SJSA1 (cell line): Measurements from ENCODE around the gene STK10. TPM values are rescaled to one million over a fixed set of nuclear protein-coding genes. Genes with fewer than 3 reads are reported as not detected.
"Not testable (repeated sequence)": the region's sequence is repeated elsewhere in the genome, so short reads cannot be mapped to it uniquely, and the experiment has no call there.

Experiments used
- DNase-seq, 2 experiments: peaks; one replicate each; pipeline ENCODE4 v3.0.0-alpha.2; 2015 to 2020; ENCODE audit warnings: low spot score in 2 of 2, low read depth in 1 of 2
- H3K27ac ChIP-seq: fragments of 250-450 bp; sonication (Bioruptor Pico); 2 replicates; pipeline ENCODE4 v1.5.1; 2020; ENCODE audit warnings: mild to moderate bottlenecking, moderate library complexity
- H3K27me3 ChIP-seq: fragments of 250-450 bp; sonication (Bioruptor Pico); replicated peaks from 2 replicates; pipeline ENCODE4 v1.5.1; 2020; ENCODE audit warnings: mild to moderate bottlenecking, moderate library complexity
- H3K36me3 ChIP-seq: fragments of 250-450 bp; sonication (Bioruptor Pico); 2 replicates; pipeline ENCODE4 v1.5.1; 2020; ENCODE audit warnings: mild to moderate bottlenecking
- H3K4me1 ChIP-seq: fragments of 250-450 bp; sonication (Bioruptor Pico); replicated peaks from 2 replicates; pipeline ENCODE4 v1.6.1; 2021; ENCODE audit warnings: mild to moderate bottlenecking
- H3K4me3 ChIP-seq: fragments of 250-450 bp; sonication (Bioruptor Pico); 2 replicates; pipeline ENCODE4 v1.5.1; 2020; ENCODE audit warnings: mild to moderate bottlenecking
- H3K9me3 ChIP-seq: fragments of 250-450 bp; sonication (Bioruptor Pico); replicated peaks from 2 replicates; pipeline ENCODE4 v1.5.1; 2020; ENCODE audit warnings: mild to moderate bottlenecking
- total RNA-seq: library from RNA; depleted of rRNA; stranded (reverse); fragments of >200 nt; shearing (Covaris generic); gene quantifications from 2 replicates; pipeline ENCODE4 v1.2.3, GENCODE V29; 2014

Gene STK10
- total RNA-seq, 1 experiment from 2014 or later = 45.9 TPM

GRCh38 chr5:172044631-172045314 is 143.3 kb downstream of the STK10 start:
- Histone ChIP-seq H3K27me3 (no peaks in the 10 kb centered on the region), H3K36me3 (peaks cover 53% of the 10 kb centered on the region), H3K27ac (no peak overlapping the region), H3K4me1 (peaks cover 14% of the 10 kb centered on the region), H3K9me3 (no peaks in the 10 kb centered on the region), H3K4me3 (no peak overlapping the region)
- no peak for DNase-seq

GRCh38 chr5:172043865-172044264 is 144.2 kb downstream of the STK10 start:
- H3K36me3 ChIP-seq = peaks cover 44% of the 10 kb centered on the region
- H3K9me3 ChIP-seq = no peaks in the 10 kb centered on the region
- H3K27ac ChIP-seq = no peak overlapping the region
- H3K4me3 ChIP-seq = no peak overlapping the region
- no peak for DNase-seq
- H3K27me3 ChIP-seq = no peaks in the 10 kb centered on the region
- H3K4me1 ChIP-seq = peaks cover 10% of the 10 kb centered on the region

- Histone ChIP-seq H3K36me3 (peaks cover 31% of the 10 kb centered on the region), H3K9me3 (no peaks in the 10 kb centered on the region), H3K4me3 (no peak overlapping the region), H3K27me3 (no peaks in the 10 kb centered on the region), H3K4me1 (no peaks in the 10 kb centered on the region), H3K27ac (no peak overlapping the region)
- DNase-seq = no peak
Measured at GRCh38 chr5:172042183-172042582, 145.8 kb downstream of the STK10 start.

- DNase-seq = no peak
- Histone ChIP-seq H3K27ac (no peak overlapping the region), H3K4me3 (no peak overlapping the region), H3K9me3 (no peaks in the 10 kb centered on the region), H3K27me3 (no peaks in the 10 kb centered on the region), H3K36me3 (no peaks in the 10 kb centered on the region; the same call in 1 of the 2 replicates), H3K4me1 (no peaks in the 10 kb centered on the region)
Measured at GRCh38 chr5:172038167-172038566, 149.9 kb downstream of the STK10 start.

GRCh38 chr5:172035049-172035448 is 153.0 kb downstream of the STK10 start:
- DNase-seq = no peak

GRCh38 chr5:172031894-172032461 is 156.0 kb downstream of the STK10 start:
- peaks cover 11% of the 10 kb centered on the region for H3K9me3 ChIP-seq
- no peak overlapping the region for H3K4me3 ChIP-seq
- H3K27me3 ChIP-seq = no peaks in the 10 kb centered on the region
- H3K36me3 ChIP-seq = no peaks in the 10 kb centered on the region
- no peak for DNase-seq
- no peak overlapping the region for H3K27ac ChIP-seq
- H3K4me1 ChIP-seq = no peaks in the 10 kb centered on the region

More at GRCh38 chr5:172035049-172035448, 153.0 kb downstream of the STK10 start:
- Histone ChIP-seq H3K4me1 (no peaks in the 10 kb centered on the region), H3K4me3 (no peak overlapping the region), H3K27me3 (no peaks in the 10 kb centered on the region), H3K27ac (no peak overlapping the region), H3K9me3 (peaks cover 10% of the 10 kb centered on the region), H3K36me3 (no peaks in the 10 kb centered on the region)

- Histone ChIP-seq H3K9me3 (peaks cover 11% of the 10 kb centered on the region), H3K27me3 (no peaks in the 10 kb centered on the region), H3K4me3 (no peak overlapping the region), H3K36me3 (no peaks in the 10 kb centered on the region), H3K27ac (no peak overlapping the region), H3K4me1 (no peaks in the 10 kb centered on the region)
- DNase-seq = no peak
Measured at GRCh38 chr5:172029876-172030275, 158.1 kb downstream of the STK10 start.

- Histone ChIP-seq H3K4me1 (no peaks in the 10 kb centered on the region), H3K27ac (no peak overlapping the region), H3K27me3 (no peaks in the 10 kb centered on the region), H3K9me3 (peaks cover 11% of the 10 kb centered on the region), H3K36me3 (no peaks in the 10 kb centered on the region), H3K4me3 (no peak overlapping the region)
- no peak for DNase-seq
Measured at GRCh38 chr5:172028167-172028566, 159.9 kb downstream of the STK10 start.

- H3K4me1 ChIP-seq, DNase-seq, H3K9me3 ChIP-seq, H3K4me3 ChIP-seq, H3K36me3 ChIP-seq, H3K27me3 ChIP-seq, H3K27ac ChIP-seq: not testable (repeated sequence)
Measured at GRCh38 chr5:172020110-172020786, 167.8 kb downstream of the STK10 start.

GRCh38 chr5:172015346-172015745 is 172.7 kb downstream of the STK10 start:
- no peak for DNase-seq
- no peaks in the 10 kb centered on the region for H3K4me1 ChIP-seq
- H3K9me3 ChIP-seq = no peaks in the 10 kb centered on the region
- no peaks in the 10 kb centered on the region for H3K36me3 ChIP-seq
- no peaks in the 10 kb centered on the region for H3K27me3 ChIP-seq
- H3K27ac ChIP-seq = no peak overlapping the region
- H3K4me3 ChIP-seq = no peak overlapping the region

GRCh38 chr5:172010278-172010677 is 177.7 kb downstream of the STK10 start:
- no peaks in the 10 kb centered on the region for H3K27me3 ChIP-seq
- peaks cover 9% of the 10 kb centered on the region for H3K4me1 ChIP-seq
- H3K36me3 ChIP-seq = peaks cover 10% of the 10 kb centered on the region
- H3K9me3 ChIP-seq = no peaks in the 10 kb centered on the region
- no peak for DNase-seq
- no peak overlapping the region for H3K4me3 ChIP-seq
- no peak overlapping the region for H3K27ac ChIP-seq

- DNase-seq = no peak
- no peak overlapping the region for H3K27ac ChIP-seq
- H3K4me1 ChIP-seq = peaks cover 15% of the 10 kb centered on the region
- peaks cover 10% of the 10 kb centered on the region for H3K36me3 ChIP-seq
- no peaks in the 10 kb centered on the region for H3K9me3 ChIP-seq
- no peaks in the 10 kb centered on the region for H3K27me3 ChIP-seq
- H3K4me3 ChIP-seq = no peak overlapping the region
Measured at GRCh38 chr5:172009536-172010270, 178.3 kb downstream of the STK10 start.

- Histone ChIP-seq H3K36me3 (peaks cover 10% of the 10 kb centered on the region), H3K4me3 (no peak overlapping the region), H3K9me3 (no peaks in the 10 kb centered on the region), H3K27ac (no peak overlapping the region), H3K4me1 (peaks cover 18% of the 10 kb centered on the region), H3K27me3 (no peaks in the 10 kb centered on the region)
- no peak for DNase-seq
Measured at GRCh38 chr5:172008689-172009141, 179.3 kb downstream of the STK10 start.

- Histone ChIP-seq H3K9me3 (no peaks in the 10 kb centered on the region), H3K4me3 (no peak overlapping the region), H3K4me1 (peaks cover 18% of the 10 kb centered on the region), H3K36me3 (peaks cover 10% of the 10 kb centered on the region), H3K27ac (no peak overlapping the region), H3K27me3 (no peaks in the 10 kb centered on the region)
- no peak for DNase-seq
Measured at GRCh38 chr5:172008111-172008455, 179.9 kb downstream of the STK10 start.
